Suprapubic skin (tissue), 4 donors: ENCODE data around the gene OLFM1. TPM values are rescaled to one million over a fixed set of nuclear protein-coding genes. Genes with fewer than 3 reads are reported as not detected.
"Not testable (repeated sequence)": the region's sequence is repeated elsewhere in the genome, so short reads cannot be mapped to it uniquely, and the experiment has no call there.

ENCODE experiments used
- DNase-seq, 2 donors: peaks; one replicate each; pipeline ENCODE4 v3.0.0-alpha.2; 2019; ENCODE audit warnings: low spot score in 2 of 2
- H3K27ac ChIP-seq: fragments of 200-600 bp; sonication (generic); one replicate; pipeline ENCODE4 v1.5.1; 2019
- H3K27me3 ChIP-seq: fragments of 200-600 bp; sonication (generic); one replicate; pipeline ENCODE4 v1.5.1; 2019
- H3K36me3 ChIP-seq: fragments of 200-600 bp; sonication (generic); one replicate; pipeline ENCODE4 v1.5.1; 2019
- H3K4me1 ChIP-seq: fragments of 200-600 bp; sonication (generic); one replicate; pipeline ENCODE4 v1.5.1; 2019
- H3K4me3 ChIP-seq: fragments of 200-600 bp; sonication (generic); one replicate; pipeline ENCODE4 v1.5.1; 2019; ENCODE audit warnings: mild to moderate bottlenecking
- H3K9me3 ChIP-seq: fragments of 200-600 bp; sonication (generic); one replicate; pipeline ENCODE4 v1.5.1; 2019
- EP300 ChIP-seq: sonication (generic); formaldehyde crosslinking; IDR thresholded peaks from one replicate; pipeline ENCODE4 v1.6.1; 2017; ENCODE audit warnings: antibody characterized with exemption
- POLR2A ChIP-seq, 2 donors: fragments of 450-650 bp; IDR thresholded peaks; one replicate each; pipeline ENCODE4 v1.6.1; 2017; ENCODE audit warnings: antibody characterized with exemption in 2 of 2, mild to moderate bottlenecking in 2 of 2, moderate library complexity in 2 of 2
- POLR2AphosphoS5 ChIP-seq, 3 donors: sonication (generic); formaldehyde crosslinking; IDR thresholded peaks; one replicate each; pipeline ENCODE4 v1.6.1; 2017; ENCODE audit warnings: antibody characterized with exemption in 3 of 3
- WGBS: methylation state at CpG from one replicate; pipeline ENCODE4 v1.1.5; 2018; 5-methylcytosine and 5-hydroxymethylcytosine counted together
- total RNA-seq, 4 donors: library from RNA; depleted of rRNA; stranded (reverse); fragments of >200 nt; gene quantifications; one replicate each; pipeline ENCODE4 v1.1.0, GENCODE V29; 2016
- TF ChIP-seq, protein P1 (sequence below), 2 donors: fragments of 200-600 bp in 1 of 2; fragments of 450-650 bp in 1 of 2; sonication (generic) in 1 of 2; IDR thresholded peaks; one replicate each; pipeline ENCODE4 v1.5.1; 2016 to 2019; ENCODE audit warnings: antibody characterized with exemption in 2 of 2, mild to moderate bottlenecking in 1 of 2, moderate library complexity in 1 of 2

OLFM1 gene
- total RNA-seq, 4 donors from 2014 or later, result 4.0 to 15.4 (median 11.7) TPM

DNA sequence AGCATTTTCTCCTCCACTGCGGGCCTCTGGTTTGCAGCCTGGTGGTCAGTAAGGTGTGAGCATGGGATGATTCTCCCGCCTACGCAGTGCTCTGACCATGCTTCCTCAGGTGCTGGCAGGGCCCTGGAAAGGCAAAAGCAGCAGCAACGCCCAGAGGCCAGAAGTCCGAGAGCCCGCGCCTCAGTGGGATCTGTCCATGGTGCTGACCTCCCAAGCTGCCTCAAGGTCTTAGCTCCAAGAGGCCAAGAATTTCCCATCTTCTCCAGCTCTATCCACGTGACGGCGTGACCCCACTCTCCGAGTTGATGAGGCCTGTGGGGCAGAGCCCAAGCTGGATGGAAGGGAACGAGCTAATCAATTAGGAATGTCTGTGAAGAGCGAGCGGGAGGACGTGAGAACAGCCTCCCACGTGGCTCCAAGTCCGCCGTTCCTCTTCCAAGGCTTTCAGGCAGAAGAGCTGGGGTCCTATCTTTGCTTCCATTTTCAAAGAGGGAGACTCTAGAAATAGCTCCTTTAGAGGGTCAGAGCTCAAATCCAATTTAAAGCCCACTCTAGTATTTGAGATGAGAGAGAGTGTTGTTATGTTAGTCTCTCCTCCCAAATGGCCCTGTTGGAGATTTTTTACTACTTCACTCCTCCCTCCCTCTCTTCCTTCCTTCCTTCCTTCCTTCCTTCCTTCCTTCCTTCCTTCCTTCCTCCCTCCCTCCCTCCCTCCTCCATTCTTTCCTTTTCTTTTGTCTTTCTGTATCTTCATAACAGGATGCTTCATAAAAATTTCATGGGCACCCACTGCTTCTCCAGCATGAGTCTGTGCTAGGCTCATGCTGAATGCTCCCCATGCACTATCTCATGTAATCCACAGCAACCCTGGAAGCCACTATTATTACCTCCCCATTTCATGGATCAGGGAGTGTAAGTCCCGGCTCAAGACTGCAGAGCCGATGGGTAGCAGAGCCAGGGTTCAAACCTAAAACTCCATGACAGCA lies 69.3 kb downstream of the OLFM1 start:
- no peaks in the 10 kb centered on the region for H3K36me3 ChIP-seq
- H3K9me3 ChIP-seq, result no peaks in the 10 kb centered on the region
- DNase-seq, result no peak
- H3K4me1 ChIP-seq, result peaks cover 9% of the 10 kb centered on the region
- WGBS, result 36% methylated on average over 16 of the region's 20 CpGs
- no peak overlapping the region for H3K4me3 ChIP-seq
- TF ChIP-seq, protein P1, sequence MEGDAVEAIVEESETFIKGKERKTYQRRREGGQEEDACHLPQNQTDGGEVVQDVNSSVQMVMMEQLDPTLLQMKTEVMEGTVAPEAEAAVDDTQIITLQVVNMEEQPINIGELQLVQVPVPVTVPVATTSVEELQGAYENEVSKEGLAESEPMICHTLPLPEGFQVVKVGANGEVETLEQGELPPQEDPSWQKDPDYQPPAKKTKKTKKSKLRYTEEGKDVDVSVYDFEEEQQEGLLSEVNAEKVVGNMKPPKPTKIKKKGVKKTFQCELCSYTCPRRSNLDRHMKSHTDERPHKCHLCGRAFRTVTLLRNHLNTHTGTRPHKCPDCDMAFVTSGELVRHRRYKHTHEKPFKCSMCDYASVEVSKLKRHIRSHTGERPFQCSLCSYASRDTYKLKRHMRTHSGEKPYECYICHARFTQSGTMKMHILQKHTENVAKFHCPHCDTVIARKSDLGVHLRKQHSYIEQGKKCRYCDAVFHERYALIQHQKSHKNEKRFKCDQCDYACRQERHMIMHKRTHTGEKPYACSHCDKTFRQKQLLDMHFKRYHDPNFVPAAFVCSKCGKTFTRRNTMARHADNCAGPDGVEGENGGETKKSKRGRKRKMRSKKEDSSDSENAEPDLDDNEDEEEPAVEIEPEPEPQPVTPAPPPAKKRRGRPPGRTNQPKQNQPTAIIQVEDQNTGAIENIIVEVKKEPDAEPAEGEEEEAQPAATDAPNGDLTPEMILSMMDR (IDR thresholded peaks at IDR 0.05), result no peak
- no peak for TF ChIP-seq POLR2AphosphoS5 (IDR thresholded peaks at IDR 0.05)
- TF ChIP-seq EP300, result no peak
- no peak for TF ChIP-seq POLR2A (IDR thresholded peaks at IDR 0.05)
- H3K27ac ChIP-seq, result no peak overlapping the region
- H3K27me3 ChIP-seq, result peaks cover 44% of the 10 kb centered on the region

DNA sequence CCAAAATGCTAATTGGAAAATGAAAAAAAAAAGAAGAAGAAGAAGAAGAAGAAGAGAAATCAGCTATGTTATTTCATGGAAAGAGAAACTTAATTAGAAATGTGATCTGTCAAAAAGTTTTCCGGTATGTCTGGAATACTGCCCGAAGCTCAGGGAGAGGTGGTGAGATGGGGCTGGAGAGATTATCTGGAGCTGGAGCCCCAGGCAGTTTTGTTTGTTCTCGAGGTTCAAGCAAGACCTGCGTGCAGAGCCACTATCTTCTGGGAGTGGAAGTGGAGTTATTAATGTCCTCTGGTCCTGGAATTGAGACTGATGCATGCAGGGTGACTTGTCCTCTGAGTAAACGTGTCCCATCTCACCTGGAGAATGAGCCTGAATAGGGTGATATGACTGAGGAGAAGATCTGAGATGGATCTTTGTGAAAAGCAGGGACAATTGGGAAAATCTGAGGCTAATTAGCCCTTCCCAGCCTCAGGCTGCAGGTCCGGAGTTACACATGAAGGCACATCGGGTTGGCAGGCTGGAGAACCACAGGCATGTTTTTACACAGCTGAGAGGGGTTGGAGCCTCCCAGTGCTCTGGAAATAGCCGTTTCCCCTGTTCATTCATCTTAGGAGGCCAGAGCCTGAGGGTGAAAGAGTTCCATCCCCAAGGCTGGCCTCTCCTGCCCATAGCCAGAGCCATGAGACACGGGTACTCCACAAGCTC lies 70.5 kb downstream of the OLFM1 start:
- Histone ChIP-seq H3K27ac (no peak overlapping the region), H3K27me3 (peaks cover 37% of the 10 kb centered on the region), H3K36me3 (no peaks in the 10 kb centered on the region), H3K4me3 (no peak overlapping the region), H3K9me3 (no peaks in the 10 kb centered on the region), H3K4me1 (no peaks in the 10 kb centered on the region)
- TF ChIP-seq POLR2A (IDR thresholded peaks at IDR 0.05), result no peak
- no peak for TF ChIP-seq EP300
- TF ChIP-seq, protein P1 (IDR thresholded peaks at IDR 0.05), result no peak
- TF ChIP-seq POLR2AphosphoS5 (IDR thresholded peaks at IDR 0.05), result no peak
- no peak for DNase-seq
- WGBS, result 50% methylated on average over 9 of the region's 9 CpGs

DNA sequence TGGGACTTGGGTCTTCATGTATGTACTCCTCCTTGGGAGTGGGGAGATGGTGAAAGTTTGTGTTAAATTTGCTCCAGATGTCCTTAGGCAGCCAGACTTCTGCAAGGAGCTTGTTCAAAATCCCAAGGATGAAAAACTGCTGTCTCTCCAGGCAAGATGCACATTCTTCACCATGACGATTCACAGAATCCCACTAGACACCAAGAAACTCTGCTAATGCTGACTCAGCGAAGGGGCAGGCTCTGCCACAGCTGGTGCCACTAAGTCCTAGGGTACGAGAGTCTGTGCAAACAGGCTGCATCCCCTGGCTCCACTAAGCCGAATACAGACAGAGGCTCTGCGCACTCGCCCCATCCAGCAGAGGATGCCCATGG lies 71.1 kb downstream of the OLFM1 start:
- 92% methylated on average over 3 of the region's 6 CpGs for WGBS
- no peaks in the 10 kb centered on the region for H3K4me1 ChIP-seq
- TF ChIP-seq EP300, result no peak
- no peak for TF ChIP-seq POLR2A (IDR thresholded peaks at IDR 0.05)
- TF ChIP-seq, protein P1 (IDR thresholded peaks at IDR 0.05), result no peak
- no peak for TF ChIP-seq POLR2AphosphoS5 (IDR thresholded peaks at IDR 0.05)
- no peaks in the 10 kb centered on the region for H3K9me3 ChIP-seq
- H3K27ac ChIP-seq, result no peak overlapping the region
- no peaks in the 10 kb centered on the region for H3K36me3 ChIP-seq
- no peak overlapping the region for H3K4me3 ChIP-seq
- H3K27me3 ChIP-seq, result peaks cover 35% of the 10 kb centered on the region
- DNase-seq, result no peak

DNA sequence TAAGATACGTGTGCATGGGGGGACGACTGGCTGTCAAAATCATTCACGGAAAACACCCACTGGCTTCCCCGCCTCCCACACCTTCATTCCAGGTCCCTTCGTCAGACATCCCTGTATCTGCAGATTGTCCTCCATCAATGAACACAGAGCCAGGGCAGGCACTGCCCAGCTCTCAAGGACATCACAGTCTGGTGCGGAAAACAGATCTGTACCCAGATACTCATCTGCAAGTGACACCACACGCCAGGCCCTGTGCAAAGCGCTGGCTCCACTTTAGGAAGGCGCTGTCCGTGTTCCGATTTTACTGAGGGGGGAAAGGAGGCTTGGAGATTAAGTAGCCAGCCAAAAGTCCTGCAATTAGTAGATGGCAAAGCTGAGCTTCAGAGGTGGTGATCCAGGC lies 72.3 kb downstream of the OLFM1 start:
- TF ChIP-seq POLR2AphosphoS5 (IDR thresholded peaks at IDR 0.05), result no peak
- TF ChIP-seq EP300, result no peak
- TF ChIP-seq, protein P1 (IDR thresholded peaks at IDR 0.05), result no peak
- no peak for TF ChIP-seq POLR2A (IDR thresholded peaks at IDR 0.05)
- Histone ChIP-seq H3K27me3 (peaks cover 46% of the 10 kb centered on the region), H3K27ac (no peak overlapping the region), H3K9me3 (no peaks in the 10 kb centered on the region), H3K4me3 (no peak overlapping the region), H3K4me1 (no peaks in the 10 kb centered on the region), H3K36me3 (no peaks in the 10 kb centered on the region)
- 82% methylated on average over 9 of the region's 11 CpGs for WGBS
- no peak for DNase-seq

DNA sequence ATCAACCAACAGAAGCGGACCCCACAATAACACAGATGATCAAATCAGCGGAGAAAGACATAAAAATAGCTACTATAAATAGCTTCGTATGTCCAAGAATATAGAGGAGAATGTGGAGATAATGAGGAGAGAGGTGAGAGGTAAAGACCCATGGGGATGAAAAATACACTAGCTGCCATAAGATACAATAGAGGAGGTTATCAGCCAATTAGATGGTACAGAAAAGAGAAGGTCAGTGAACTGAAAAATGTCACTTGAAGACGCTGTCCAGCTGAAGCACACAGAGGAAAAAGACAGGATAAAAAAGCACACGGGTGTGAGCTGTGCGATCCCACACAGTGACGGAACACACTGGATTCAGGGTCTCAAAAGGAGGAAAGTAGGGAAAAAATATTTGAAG lies 73.4 kb downstream of the OLFM1 start:
- Histone ChIP-seq H3K36me3 (no peaks in the 10 kb centered on the region), H3K9me3 (no peaks in the 10 kb centered on the region), H3K4me1 (no peaks in the 10 kb centered on the region), H3K27ac (no peak overlapping the region), H3K4me3 (no peak overlapping the region), H3K27me3 (peaks cover 52% of the 10 kb centered on the region)
- 79% methylated on average over 7 of the region's 7 CpGs for whole genome bisulfite sequencing
- DNase-seq, result no peak
- TF ChIP-seq EP300 (no peak), POLR2AphosphoS5 (IDR thresholded peaks at IDR 0.05) (no peak), POLR2A (IDR thresholded peaks at IDR 0.05) (no peak)
- TF ChIP-seq, protein P1 (IDR thresholded peaks at IDR 0.05), result no peak

DNA sequence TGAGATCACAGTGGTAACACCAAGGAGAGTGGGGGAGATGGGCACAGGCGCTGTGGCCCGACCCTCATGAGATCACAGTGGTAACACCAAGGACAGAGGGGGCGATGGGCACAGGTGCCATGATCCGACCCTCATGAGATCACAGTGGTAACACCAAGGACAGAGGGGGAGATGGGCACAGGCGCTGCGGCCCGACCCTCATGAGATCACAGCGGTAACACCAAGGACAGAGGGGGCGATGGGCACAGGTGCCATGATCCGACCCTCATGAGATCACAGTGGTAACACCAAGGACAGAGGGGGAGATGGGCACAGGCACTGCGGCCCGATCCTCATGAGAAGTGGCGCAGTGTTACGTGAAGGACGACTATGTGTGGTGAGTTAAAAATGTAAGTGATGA lies 75.1 kb downstream of the OLFM1 start:
- not testable (repeated sequence) for H3K27ac ChIP-seq, H3K9me3 ChIP-seq, H3K36me3 ChIP-seq, H3K4me1 ChIP-seq, DNase-seq, H3K4me3 ChIP-seq
- H3K27me3 ChIP-seq, result peaks cover 65% of the 10 kb centered on the region
- WGBS, result 86% methylated on average over 5 of the region's 15 CpGs
